ENCODE data around the gene NPAS4. TPM values are rescaled to one million over a fixed set of nuclear protein-coding genes. Genes with fewer than 3 reads are reported as not detected.
A peak's percentile ranks its signal among the peaks of the same experiment; 100 is the strongest.

Gene NPAS4
- total and polyA plus RNA-seq, 2 of the 13 experiments (the other 11 are each of a cell fraction or from before 2014, with no cell fraction given), result not detected

- TF ChIP-seq, protein P1, sequence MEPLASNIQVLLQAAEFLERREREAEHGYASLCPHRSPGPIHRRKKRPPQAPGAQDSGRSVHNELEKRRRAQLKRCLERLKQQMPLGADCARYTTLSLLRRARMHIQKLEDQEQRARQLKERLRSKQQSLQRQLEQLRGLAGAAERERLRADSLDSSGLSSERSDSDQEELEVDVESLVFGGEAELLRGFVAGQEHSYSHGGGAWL (CRISPR knock-in tag; IDR thresholded peaks at IDR 0.05), result peak; percentile 92; the same call in 1 of the 2 replicates
- TF ChIP-seq RAD51 (IDR thresholded peaks at IDR 0.05; ENCODE audit: borderline replicate concordance) (no peak), TBP (CRISPR knock-in tag; IDR thresholded peaks at IDR 0.05) (no peak), ZNF256 (CRISPR knock-in tag; conservative IDR thresholded peaks at IDR 0.05) (peak; percentile 80; the same call in 1 of the 2 replicates), HNF1B (CRISPR knock-in tag; IDR thresholded peaks at IDR 0.05) (peak; percentile 40; the same call in 1 of the 2 replicates), TMF1 (CRISPR knock-in tag; IDR thresholded peaks at IDR 0.05; ENCODE audit: low read depth) (0 out of 2 replicates have a peak, but pooled peaks have one; percentile 71), GATAD2A (CRISPR knock-in tag; IDR thresholded peaks at IDR 0.05) (peak; percentile 46; the same call in 1 of the 2 replicates), ZNF564 (CRISPR knock-in tag; IDR thresholded peaks at IDR 0.05) (no peak), ZNF253 (CRISPR knock-in tag; IDR thresholded peaks at IDR 0.05; ENCODE audit: borderline replicate concordance) (no peak), ZNF24 (IDR thresholded peaks at IDR 0.05) (no peak), PRMT3 (CRISPR knock-in tag; IDR thresholded peaks at IDR 0.05; ENCODE audit: borderline replicate concordance, low read depth) (peak; percentile 58; the same call in 1 of the 2 replicates)
- TF ChIP-seq, protein P2, sequence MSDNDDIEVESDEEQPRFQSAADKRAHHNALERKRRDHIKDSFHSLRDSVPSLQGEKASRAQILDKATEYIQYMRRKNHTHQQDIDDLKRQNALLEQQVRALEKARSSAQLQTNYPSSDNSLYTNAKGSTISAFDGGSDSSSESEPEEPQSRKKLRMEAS (IDR thresholded peaks at IDR 0.05), result no peak
- TF ChIP-seq, protein P3, sequence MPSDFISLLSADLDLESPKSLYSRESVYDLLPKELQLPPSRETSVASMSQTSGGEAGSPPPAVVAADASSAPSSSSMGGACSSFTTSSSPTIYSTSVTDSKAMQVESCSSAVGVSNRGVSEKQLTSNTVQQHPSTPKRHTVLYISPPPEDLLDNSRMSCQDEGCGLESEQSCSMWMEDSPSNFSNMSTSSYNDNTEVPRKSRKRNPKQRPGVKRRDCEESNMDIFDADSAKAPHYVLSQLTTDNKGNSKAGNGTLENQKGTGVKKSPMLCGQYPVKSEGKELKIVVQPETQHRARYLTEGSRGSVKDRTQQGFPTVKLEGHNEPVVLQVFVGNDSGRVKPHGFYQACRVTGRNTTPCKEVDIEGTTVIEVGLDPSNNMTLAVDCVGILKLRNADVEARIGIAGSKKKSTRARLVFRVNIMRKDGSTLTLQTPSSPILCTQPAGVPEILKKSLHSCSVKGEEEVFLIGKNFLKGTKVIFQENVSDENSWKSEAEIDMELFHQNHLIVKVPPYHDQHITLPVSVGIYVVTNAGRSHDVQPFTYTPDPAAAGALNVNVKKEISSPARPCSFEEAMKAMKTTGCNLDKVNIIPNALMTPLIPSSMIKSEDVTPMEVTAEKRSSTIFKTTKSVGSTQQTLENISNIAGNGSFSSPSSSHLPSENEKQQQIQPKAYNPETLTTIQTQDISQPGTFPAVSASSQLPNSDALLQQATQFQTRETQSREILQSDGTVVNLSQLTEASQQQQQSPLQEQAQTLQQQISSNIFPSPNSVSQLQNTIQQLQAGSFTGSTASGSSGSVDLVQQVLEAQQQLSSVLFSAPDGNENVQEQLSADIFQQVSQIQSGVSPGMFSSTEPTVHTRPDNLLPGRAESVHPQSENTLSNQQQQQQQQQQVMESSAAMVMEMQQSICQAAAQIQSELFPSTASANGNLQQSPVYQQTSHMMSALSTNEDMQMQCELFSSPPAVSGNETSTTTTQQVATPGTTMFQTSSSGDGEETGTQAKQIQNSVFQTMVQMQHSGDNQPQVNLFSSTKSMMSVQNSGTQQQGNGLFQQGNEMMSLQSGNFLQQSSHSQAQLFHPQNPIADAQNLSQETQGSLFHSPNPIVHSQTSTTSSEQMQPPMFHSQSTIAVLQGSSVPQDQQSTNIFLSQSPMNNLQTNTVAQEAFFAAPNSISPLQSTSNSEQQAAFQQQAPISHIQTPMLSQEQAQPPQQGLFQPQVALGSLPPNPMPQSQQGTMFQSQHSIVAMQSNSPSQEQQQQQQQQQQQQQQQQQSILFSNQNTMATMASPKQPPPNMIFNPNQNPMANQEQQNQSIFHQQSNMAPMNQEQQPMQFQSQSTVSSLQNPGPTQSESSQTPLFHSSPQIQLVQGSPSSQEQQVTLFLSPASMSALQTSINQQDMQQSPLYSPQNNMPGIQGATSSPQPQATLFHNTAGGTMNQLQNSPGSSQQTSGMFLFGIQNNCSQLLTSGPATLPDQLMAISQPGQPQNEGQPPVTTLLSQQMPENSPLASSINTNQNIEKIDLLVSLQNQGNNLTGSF (CRISPR knock-in tag; IDR thresholded peaks at IDR 0.05), result peak; percentile 89
Observed at GRCh38 chr11:66418168-66418985, 2.5 kb upstream of the NPAS4 start (continued).

Measured in HepG2 (cell line).